Iris pigment epithelial cell (primary cell): ENCODE measurements around the gene SIX2.

ENCODE experiments used
- DNase-seq: peaks from one replicate; pipeline ENCODE4 v3.0.0-alpha.2; 2011; ENCODE audit warnings: low read depth

Gene SIX2

GRCh38 chr2:45000921-45001868 lies 8.1 kb downstream of the SIX2 start:
- DNase-seq, result no peak

- no peak for DNase-seq
Observed at GRCh38 chr2:45000341-45000901, 8.8 kb downstream of the SIX2 start.

DNA sequence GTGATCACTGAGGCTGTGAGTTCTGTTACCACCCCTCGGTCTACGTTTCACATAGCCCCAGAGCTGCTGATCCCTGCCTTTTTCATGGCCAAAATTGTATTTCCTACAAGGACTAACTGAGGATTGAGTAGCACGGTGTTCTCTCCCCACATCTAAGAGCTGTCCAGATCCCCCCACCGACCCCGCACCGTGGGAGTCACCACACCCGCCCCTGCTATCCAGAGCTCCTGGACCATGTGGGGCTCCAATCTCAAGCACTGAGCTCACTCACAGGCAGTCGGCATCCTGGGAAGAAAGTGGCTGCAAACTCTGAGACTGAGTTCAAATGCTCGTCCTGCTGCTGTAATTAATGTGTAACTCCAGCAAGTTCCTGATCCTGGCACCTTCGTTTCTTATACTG lies 9.7 kb downstream of the SIX2 start:
- no peak for DNase-seq

DNA sequence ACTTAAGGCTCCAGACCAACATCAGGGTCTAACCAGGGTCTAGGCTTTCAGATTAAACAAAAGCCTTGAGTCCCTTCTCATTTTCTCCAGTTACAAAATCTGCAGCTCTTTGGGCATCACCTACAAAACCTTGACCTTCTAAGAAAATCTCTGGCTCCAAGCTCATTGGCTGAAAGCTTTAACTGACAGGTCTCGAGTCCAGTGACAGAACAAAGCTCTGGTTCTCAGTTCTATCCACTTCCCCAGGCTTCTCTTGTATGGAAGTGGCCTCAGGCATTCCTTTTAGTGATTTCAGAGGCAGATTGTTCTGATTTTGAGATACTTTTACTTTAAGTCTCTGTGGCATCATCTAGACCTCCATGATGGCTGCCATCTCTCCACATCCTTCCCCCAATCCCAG lies 11.3 kb downstream of the SIX2 start:
- peak; percentile 20 for DNase-seq

DNA sequence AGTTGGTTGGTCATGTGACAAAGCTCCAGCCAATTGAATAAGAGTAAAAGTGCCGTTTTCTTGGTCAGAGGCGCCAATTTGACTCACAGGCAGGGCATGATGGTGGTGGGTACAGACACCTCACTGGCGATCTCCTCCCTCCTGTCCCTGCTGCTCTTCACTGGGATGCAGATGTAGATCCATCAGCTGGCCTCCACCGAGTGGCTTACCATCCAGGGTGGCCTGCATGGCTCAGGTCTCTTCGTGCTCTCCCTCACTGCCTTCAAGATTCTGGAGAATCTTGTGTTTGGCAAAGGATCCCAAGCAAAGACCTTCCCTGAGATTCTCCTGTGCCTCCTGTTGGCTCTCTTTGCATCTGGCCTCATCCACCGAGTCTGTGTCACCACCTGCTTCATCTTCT lies 12.9 kb downstream of the SIX2 start:
- DNase-seq, result no peak

DNA sequence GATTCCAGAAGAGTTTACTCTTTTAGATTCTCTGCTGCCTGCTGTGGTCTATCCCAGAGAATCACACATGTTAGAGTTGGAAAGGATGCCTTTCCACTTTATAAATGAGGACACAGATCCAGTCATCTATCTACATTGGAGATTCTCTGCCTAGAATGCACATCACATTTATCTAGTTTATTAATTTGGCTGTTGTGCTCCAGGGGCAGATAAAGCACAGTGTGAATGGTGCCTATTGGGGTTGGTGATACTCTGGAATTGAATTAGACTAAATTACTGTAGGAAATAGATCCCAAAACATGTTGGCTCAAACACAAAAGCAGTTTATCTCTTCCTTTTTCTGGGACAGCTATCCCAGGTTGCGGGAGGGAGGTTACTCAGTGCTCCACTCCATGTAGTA lies 14.9 kb downstream of the SIX2 start:
- DNase-seq, result no peak

GRCh38 chr2:44989176-44989575 lies 20.1 kb downstream of the SIX2 start:
- DNase-seq, result no peak

- DNase-seq, result no peak
Observed at GRCh38 chr2:44983836-44984604, 25.2 kb downstream of the SIX2 start.

- peak; percentile 71 for DNase-seq
Observed at GRCh38 chr2:44981714-44982108, 27.5 kb downstream of the SIX2 start.

- no peak for DNase-seq
Observed at GRCh38 chr2:44980751-44981713, 28.2 kb downstream of the SIX2 start.

GRCh38 chr2:44979581-44979980 lies 29.7 kb downstream of the SIX2 start:
- DNase-seq, result no peak

- DNase-seq, result no peak
Observed at GRCh38 chr2:44975571-44976450, 33.4 kb downstream of the SIX2 start.

- DNase-seq, result peak; percentile 44
Observed at GRCh38 chr2:44974064-44974715, 35.1 kb downstream of the SIX2 start.

DNA sequence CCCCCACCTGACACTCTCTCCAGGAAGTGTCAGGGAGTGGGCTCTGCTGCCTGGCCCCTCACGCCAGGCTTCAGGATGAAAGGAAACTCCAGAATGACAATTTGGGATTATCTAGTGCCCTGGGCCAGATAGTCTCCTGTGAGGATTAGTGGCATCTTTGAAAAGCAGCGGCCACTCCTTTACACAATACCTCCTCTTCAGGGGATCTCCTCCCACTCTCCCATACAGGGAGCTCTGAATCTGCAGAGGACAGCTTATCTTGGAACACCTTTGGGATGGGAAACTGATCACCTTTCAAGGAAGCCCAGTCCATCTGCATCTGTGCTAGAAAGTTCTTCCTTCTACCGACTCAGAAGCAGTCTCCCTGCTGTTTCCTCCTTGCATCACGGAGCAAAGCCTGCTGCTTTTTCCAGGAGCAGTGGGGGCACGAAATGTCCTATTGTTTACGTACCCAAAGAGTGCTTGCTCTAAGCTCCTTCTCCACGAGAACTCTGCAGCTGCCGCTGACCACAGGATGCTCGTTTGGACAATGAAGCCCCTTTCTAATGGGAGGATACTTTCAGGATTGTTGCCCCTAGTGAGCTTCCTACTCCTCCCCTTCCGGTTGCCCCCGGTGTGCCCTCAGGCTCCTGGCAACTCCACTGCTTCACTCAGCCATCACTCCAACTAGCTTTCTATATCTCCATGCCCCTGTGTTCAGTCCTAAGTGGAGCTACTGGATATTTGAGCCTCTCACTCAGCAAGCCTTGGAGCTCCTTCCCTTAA lies 36.3 kb downstream of the SIX2 start:
- no peak for DNase-seq

- DNase-seq, result no peak
Observed at GRCh38 chr2:44970846-44971450, 38.3 kb downstream of the SIX2 start.

DNA sequence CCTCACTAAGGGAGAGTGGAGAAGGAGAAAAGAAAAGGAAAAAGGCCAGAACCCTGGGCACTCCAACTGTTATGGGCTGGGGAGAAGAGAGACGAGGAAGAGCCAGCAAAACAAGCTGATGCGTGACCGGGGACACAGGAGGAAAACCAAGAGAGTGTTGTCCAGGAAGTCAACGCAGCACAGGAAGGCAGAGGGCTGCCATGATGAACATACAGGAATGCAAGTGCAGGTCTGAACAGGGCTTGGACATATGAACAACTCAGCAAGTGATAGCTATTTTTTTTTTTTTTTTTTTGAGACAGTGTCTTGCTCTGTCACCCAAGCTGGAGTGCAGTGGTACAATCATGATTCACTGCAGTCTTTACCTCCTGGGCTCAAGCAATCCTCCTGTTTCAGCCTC lies 39.3 kb downstream of the SIX2 start:
- DNase-seq, result no peak

GRCh38 chr2:44967727-44968432 lies 41.4 kb downstream of the SIX2 start:
- no peak for DNase-seq

GRCh38 chr2:44967056-44967455 lies 42.2 kb downstream of the SIX2 start:
- DNase-seq, result no peak
